ENCODE measurements around the gene GNG12. TPM values are rescaled to one million over a fixed set of nuclear protein-coding genes. Genes with fewer than 3 reads are reported as not detected.

GNG12 gene
- polyA plus RNA-seq, 3 donors, result 0.03 TPM; not detected in 2

GRCh38 chr1:67684526-67685066, 148.7 kb downstream of the GNG12 start:
- intact Hi-C loops (cut with micrococcal nuclease), result loop anchor here (5.0 to 10.0 kb wide), 4 partner anchors 38 to 1352 kb away; partner anchors contain the start of gene SERBP1 (in 1 of the 2)
- Histone ChIP-seq H3K4me2 (replicated peaks; ENCODE audit: extremely low read depth, low read length, poor library complexity, severe bottlenecking) (peak overlapping the region; percentile 99), H3K79me2 (ENCODE audit: insufficient read depth, low read length) (peaks cover 20% of the 10 kb centered on the region), H3K4me3 (replicated peaks in 1 of 3; ENCODE audit: low read depth in 2 of 3, low read length in 3 of 3) (peak overlapping the region in 2 of 3 experiments; percentile 17 to 91), H3K4me1 (ENCODE audit: control insufficient read depth in 1 of 2, insufficient read depth in 2 of 2, low read length in 2 of 2) (peaks cover 50 to 66% of the 10 kb centered on the region in 2 donors), H4K20me1 (ENCODE audit: insufficient read depth, low read length) (peaks cover 7% of the 10 kb centered on the region), H3K27ac (ENCODE audit: low read depth in 1 of 2, low read length in 2 of 2) (no peak overlapping the region), H3K27me3 (ENCODE audit: control insufficient read depth in 2 of 2, insufficient read depth in 2 of 2, low read length in 2 of 2) (no peaks in the 10 kb centered on the region), H2AFZ (ENCODE audit: insufficient read depth, low read depth, low read length, poor library complexity, severe bottlenecking) (peak overlapping the region; percentile 12), H3K9me3 (replicated peaks in 1 of 2; ENCODE audit: control insufficient read depth in 1 of 2, insufficient read depth in 1 of 2, low read length in 2 of 2) (no peaks in the 10 kb centered on the region), H3K9ac (ENCODE audit: insufficient read depth, low read length, poor library complexity, severe bottlenecking) (no peak overlapping the region), H3K36me3 (replicated peaks in 1 of 2; ENCODE audit: control insufficient read depth in 1 of 2, insufficient read depth in 2 of 2, low read length in 2 of 2) (peaks cover 0 to 2% of the 10 kb centered on the region in 2 donors)
- Mint-ChIP-seq H3K36me3 (peaks cover 1 to 5% of the 10 kb centered on the region in 2 donors), H3K4me1 (peaks cover 52% of the 10 kb centered on the region), H3K4me3 (peak overlapping the region; percentile 88 to 91), H3K27me3 (ENCODE audit: low read depth in 3 of 3) (peaks cover 1 to 3% (median 2%) of the 10 kb centered on the region in 3 donors), H3K27ac (peak overlapping the region in 6 of 7 donors; percentile 12 to 91 (median 78)), H3K9me3 (no peaks in the 10 kb centered on the region)
- DNase-seq, result no peak
- 0% methylated on average over 13 of the region's 20 CpGs for WGBS (ENCODE audit: insufficient coverage)
- no peak for TF ChIP-seq CTCF (IDR thresholded peaks at IDR 0.05)

- intact Hi-C loops (cut with micrococcal nuclease), result loop anchor here in 1 of 2 donors (10.0 kb wide), 1 partner anchor 249 kb away; the partner anchor contains the start of gene SERBP1
- H3K36me3 Mint-ChIP-seq, result no peaks in the 10 kb centered on the region
- peaks cover 46% of the 10 kb centered on the region for H3K4me1 Mint-ChIP-seq
- Histone ChIP-seq H3K4me3 (replicated peaks in 1 of 3; ENCODE audit: low read depth in 2 of 3, low read length in 3 of 3) (peak overlapping the region in 1 of 3 experiments; percentile 91), H3K4me1 (ENCODE audit: control insufficient read depth in 1 of 2, insufficient read depth in 2 of 2, low read length in 2 of 2) (peaks cover 43 to 60% of the 10 kb centered on the region in 2 donors), H3K9ac (ENCODE audit: insufficient read depth, low read length, poor library complexity, severe bottlenecking) (no peak overlapping the region), H3K4me2 (replicated peaks; ENCODE audit: extremely low read depth, low read length, poor library complexity, severe bottlenecking) (peak overlapping the region; percentile 99), H2AFZ (ENCODE audit: insufficient read depth, low read depth, low read length, poor library complexity, severe bottlenecking) (peak overlapping the region; percentile 12), H4K20me1 (ENCODE audit: insufficient read depth, low read length) (peaks cover 7% of the 10 kb centered on the region), H3K36me3 (replicated peaks in 1 of 2; ENCODE audit: control insufficient read depth in 1 of 2, insufficient read depth in 2 of 2, low read length in 2 of 2) (no peaks in the 10 kb centered on the region), H3K79me2 (ENCODE audit: insufficient read depth, low read length) (peaks cover 20% of the 10 kb centered on the region), H3K27ac (ENCODE audit: low read depth in 1 of 2, low read length in 2 of 2) (no peak overlapping the region), H3K27me3 (ENCODE audit: control insufficient read depth in 2 of 2, insufficient read depth in 2 of 2, low read length in 2 of 2) (no peaks in the 10 kb centered on the region), H3K9me3 (replicated peaks in 1 of 2; ENCODE audit: control insufficient read depth in 1 of 2, insufficient read depth in 1 of 2, low read length in 2 of 2) (no peaks in the 10 kb centered on the region)
- peak in 1 of 3 donors; percentile 18 for DNase-seq
- H3K27ac Mint-ChIP-seq, result peak overlapping the region in 2 of 7 donors; percentile 19 to 28
- H3K9me3 Mint-ChIP-seq, result no peaks in the 10 kb centered on the region
- peaks cover 1 to 2% (median 2%) of the 10 kb centered on the region in 3 donors for H3K27me3 Mint-ChIP-seq (ENCODE audit: low read depth in 3 of 3)
- H3K4me3 Mint-ChIP-seq, result peak overlapping the region; percentile 88 to 91
- no peak for TF ChIP-seq CTCF (IDR thresholded peaks at IDR 0.05)
- 0% methylated on average over 4 of the region's 8 CpGs for WGBS (ENCODE audit: insufficient coverage)
These were observed 149.3 kb downstream of the GNG12 start for GRCh38 chr1:67683766-67684525.

All from CD14-positive monocyte (primary cell).